HEK293 (cell line): ENCODE results near the gene ZNF536.

Source experiments
- BCL11B ChIP-seq: fragments of 450-650 bp; formaldehyde crosslinking; IDR thresholded peaks from 2 replicates; pipeline ENCODE4 v1.5.1; 2016; ENCODE audit warnings: low read depth, missing biosample characterization, missing genetic modification characterization
- BCL6B ChIP-seq: fragments of 450-650 bp; formaldehyde crosslinking; IDR thresholded peaks from 2 replicates; pipeline ENCODE4 v1.5.1; 2017; ENCODE audit warnings: missing biosample characterization, missing genetic modification characterization
- CTCF ChIP-seq: fragments of 450-650 bp; formaldehyde crosslinking; IDR thresholded peaks from 2 replicates; pipeline ENCODE4 v1.5.1; 2016; ENCODE audit warnings: missing biosample characterization, missing genetic modification characterization
- EGR2 ChIP-seq: fragments of 450-650 bp; formaldehyde crosslinking; IDR thresholded peaks from 2 replicates; pipeline ENCODE4 v1.5.1; 2016; ENCODE audit warnings: low read depth, missing biosample characterization, missing genetic modification characterization
- GLI2 ChIP-seq: fragments of 450-650 bp; formaldehyde crosslinking; IDR thresholded peaks from 2 replicates; pipeline ENCODE4; 2017; ENCODE audit warnings: missing biosample characterization, missing genetic modification characterization, low read depth, borderline replicate concordance
- KLF9 ChIP-seq: fragments of 450-650 bp; formaldehyde crosslinking; IDR thresholded peaks from 2 replicates; pipeline ENCODE4 v1.5.1; 2016; ENCODE audit warnings: missing biosample characterization, missing genetic modification characterization, low read depth
- REPIN1 ChIP-seq: fragments of 450-650 bp; formaldehyde crosslinking; IDR thresholded peaks from 2 replicates; pipeline ENCODE4 v1.5.1; 2017; ENCODE audit warnings: missing biosample characterization, missing genetic modification characterization, low read depth
- SALL2 ChIP-seq: fragments of 450-650 bp; formaldehyde crosslinking; IDR thresholded peaks from 2 replicates; pipeline ENCODE4 v1.5.0; 2017; ENCODE audit warnings: missing biosample characterization, mild to moderate bottlenecking, missing genetic modification characterization, borderline replicate concordance
- YY1 ChIP-seq: fragments of 450-650 bp; formaldehyde crosslinking; IDR thresholded peaks from 2 replicates; pipeline ENCODE4 v1.5.1; 2018; ENCODE audit warnings: missing biosample characterization, missing genetic modification characterization
- YY2 ChIP-seq: fragments of 450-650 bp; formaldehyde crosslinking; IDR thresholded peaks from 2 replicates; pipeline ENCODE4 v1.5.1; 2016; ENCODE audit warnings: missing biosample characterization, missing genetic modification characterization
- ZBTB26 ChIP-seq: fragments of 450-650 bp; formaldehyde crosslinking; optimal IDR thresholded peaks from 2 replicates; pipeline ENCODE3; 2016; ENCODE audit warnings: missing biosample characterization, mild to moderate bottlenecking, missing genetic modification characterization
- ZFP3 ChIP-seq: fragments of 450-650 bp; formaldehyde crosslinking; IDR thresholded peaks from 2 replicates; pipeline ENCODE4 v1.5.1; 2016; ENCODE audit warnings: low read depth, missing biosample characterization, missing genetic modification characterization
- ZNF112 ChIP-seq: fragments of 450-650 bp; formaldehyde crosslinking; IDR thresholded peaks from 2 replicates; pipeline ENCODE4 v1.5.0; 2017; ENCODE audit warnings: missing biosample characterization, missing genetic modification characterization
- ZNF114 ChIP-seq: fragments of 450-650 bp; formaldehyde crosslinking; IDR thresholded peaks from 2 replicates; pipeline ENCODE4 v1.5.0; 2017; ENCODE audit warnings: missing biosample characterization, missing genetic modification characterization
- ZNF132 ChIP-seq: fragments of 450-650 bp; formaldehyde crosslinking; IDR thresholded peaks from 2 replicates; pipeline ENCODE4 v1.5.1; 2017; ENCODE audit warnings: missing biosample characterization, missing genetic modification characterization, borderline replicate concordance
- ZNF140 ChIP-seq: fragments of 450-650 bp; formaldehyde crosslinking; IDR thresholded peaks from 2 replicates; pipeline ENCODE4 v1.5.1; 2016; ENCODE audit warnings: missing biosample characterization, missing genetic modification characterization
- ZNF214 ChIP-seq: fragments of 450-650 bp; formaldehyde crosslinking; IDR thresholded peaks from 2 replicates; pipeline ENCODE4 v1.5.1; 2017; ENCODE audit warnings: missing biosample characterization, mild to moderate bottlenecking, missing genetic modification characterization, borderline replicate concordance
- ZNF221 ChIP-seq: fragments of 450-650 bp; formaldehyde crosslinking; IDR thresholded peaks from 2 replicates; pipeline ENCODE4 v1.5.1; 2017; ENCODE audit warnings: missing biosample characterization, missing genetic modification characterization, borderline replicate concordance
- ZNF24 ChIP-seq: fragments of 450-650 bp; formaldehyde crosslinking; IDR thresholded peaks from 2 replicates; pipeline ENCODE4 v1.5.1; 2016; ENCODE audit warnings: missing biosample characterization, missing genetic modification characterization
- ZNF274 ChIP-seq, 2 experiments: fragments of 200-500 bp in 1 of 2; fragments of 450-650 bp in 1 of 2; sonication (Bioruptor generic) in 1 of 2; formaldehyde crosslinking in 1 of 2; IDR thresholded peaks; 2 replicates each; pipeline versions ENCODE4 v1.5.1 to v1.6.1; 2014 to 2016; ENCODE audit warnings: borderline replicate concordance in 1 of 2, inconsistent platforms in 1 of 2, low read length in 1 of 2, missing biosample characterization in 1 of 2, missing genetic modification characterization in 1 of 2
- ZNF354C ChIP-seq: fragments of 450-650 bp; formaldehyde crosslinking; IDR thresholded peaks from 2 replicates; pipeline ENCODE4 v1.5.1; 2016; ENCODE audit warnings: missing biosample characterization, missing genetic modification characterization, low read depth, borderline replicate concordance
- ZNF501 ChIP-seq: fragments of 450-650 bp; formaldehyde crosslinking; IDR thresholded peaks from 2 replicates; pipeline ENCODE4 v1.5.1; 2016; ENCODE audit warnings: missing biosample characterization, missing genetic modification characterization
- ZNF544 ChIP-seq: fragments of 450-650 bp; formaldehyde crosslinking; IDR thresholded peaks from 2 replicates; pipeline ENCODE4 v1.5.0; 2017; ENCODE audit warnings: missing biosample characterization, missing genetic modification characterization
- ZNF558 ChIP-seq: fragments of 450-650 bp; formaldehyde crosslinking; IDR thresholded peaks from 2 replicates; pipeline ENCODE4 v1.5.1; 2016; ENCODE audit warnings: missing biosample characterization, missing genetic modification characterization
- ZNF585B ChIP-seq: fragments of 450-650 bp; formaldehyde crosslinking; IDR thresholded peaks from 2 replicates; pipeline ENCODE4 v1.5.1; 2016; ENCODE audit warnings: missing biosample characterization, missing genetic modification characterization
- ZNF629 ChIP-seq: fragments of 450-650 bp; formaldehyde crosslinking; IDR thresholded peaks from 2 replicates; pipeline ENCODE4 v1.5.1; 2017; ENCODE audit warnings: missing biosample characterization, missing genetic modification characterization
- ZNF645 ChIP-seq: fragments of 450-650 bp; formaldehyde crosslinking; IDR thresholded peaks from 2 replicates; pipeline ENCODE4; 2016; ENCODE audit warnings: missing biosample characterization, missing genetic modification characterization
- ZNF664 ChIP-seq: fragments of 450-650 bp; formaldehyde crosslinking; IDR thresholded peaks from 2 replicates; pipeline ENCODE4 v1.5.1; 2016; ENCODE audit warnings: missing biosample characterization, missing genetic modification characterization
- ZNF677 ChIP-seq: fragments of 450-650 bp; IDR thresholded peaks from 2 replicates; pipeline ENCODE4 v1.5.0; 2018; ENCODE audit warnings: missing biosample characterization, mild to moderate bottlenecking, missing genetic modification characterization, moderate library complexity
- ZNF704 ChIP-seq: fragments of 450-650 bp; formaldehyde crosslinking; IDR thresholded peaks from 2 replicates; pipeline ENCODE4 v1.5.1; 2016; ENCODE audit warnings: missing biosample characterization, missing genetic modification characterization
- ZNF76 ChIP-seq: fragments of 450-650 bp; formaldehyde crosslinking; IDR thresholded peaks from 2 replicates; pipeline ENCODE4; 2016; ENCODE audit warnings: low read depth, missing biosample characterization, missing genetic modification characterization, borderline replicate concordance
- ZNF830 ChIP-seq: fragments of 450-650 bp; IDR thresholded peaks from 2 replicates; pipeline ENCODE4 v1.5.0; 2018; ENCODE audit warnings: missing biosample characterization, missing genetic modification characterization, low read depth, mild to moderate bottlenecking, moderate library complexity
- ZSCAN4 ChIP-seq: fragments of 450-650 bp; formaldehyde crosslinking; IDR thresholded peaks from 2 replicates; pipeline ENCODE4 v1.5.1; 2017; ENCODE audit warnings: missing biosample characterization, missing genetic modification characterization

The ZNF536 gene

GRCh38 chr19:30338041-30338456 is 34.1 kb upstream of the ZNF536 start (continued):
- TF ChIP-seq YY2 = peak; percentile 79; the same call in 1 of the 2 replicates
- peak; percentile 45; the same call in 1 of the 2 replicates for TF ChIP-seq ZNF354C
- TF ChIP-seq ZNF677 (tag by site-specific recombination) = no peak
- TF ChIP-seq BCL11B = no peak; the same call in 1 of the 2 replicates
- TF ChIP-seq ZNF24 (tag by site-specific recombination) = no peak
- TF ChIP-seq ZNF214 (tag by site-specific recombination) = no peak
- TF ChIP-seq EGR2 (tag by site-specific recombination) = no peak
- no peak for TF ChIP-seq REPIN1 (tag by site-specific recombination)
- peak; percentile 61; the same call in 1 of the 2 replicates for TF ChIP-seq ZNF544 (tag by site-specific recombination)
- no peak for TF ChIP-seq ZNF274 (IDR thresholded peaks at IDR 0.05; ENCODE audit: low read length)
- TF ChIP-seq ZNF274 (tag by site-specific recombination; IDR thresholded peaks at IDR 0.05; ENCODE audit: borderline replicate concordance) = peak; percentile 49; the same call in 1 of the 2 replicates
- TF ChIP-seq ZNF645 (tag by site-specific recombination) = no peak; the same call in 1 of the 2 replicates
- TF ChIP-seq ZNF558 (tag by site-specific recombination) = no peak
- TF ChIP-seq ZNF132 = no peak
- peak; percentile 39; the same call in 1 of the 2 replicates for TF ChIP-seq ZNF629 (tag by site-specific recombination)
- TF ChIP-seq ZNF704 (tag by site-specific recombination) = peak; percentile 75; the same call in 1 of the 2 replicates
- TF ChIP-seq ZNF76 = peak; percentile 31; the same call in 1 of the 2 replicates
- TF ChIP-seq ZNF501 (tag by site-specific recombination) = no peak
- TF ChIP-seq ZNF585B (tag by site-specific recombination) = no peak
- TF ChIP-seq ZNF114 (tag by site-specific recombination) = 0 out of 2 replicates have a peak, but pooled peaks have one; percentile 69
- no peak for TF ChIP-seq ZNF140 (tag by site-specific recombination)
- no peak for TF ChIP-seq ZNF830 (tag by site-specific recombination)
- no peak for TF ChIP-seq GLI2 (tag by site-specific recombination)
- peak; percentile 59; the same call in 1 of the 2 replicates for TF ChIP-seq BCL6B (tag by site-specific recombination)
- TF ChIP-seq CTCF (tag by site-specific recombination) = no peak
- TF ChIP-seq ZSCAN4 (tag by site-specific recombination) = no peak
- TF ChIP-seq YY1 (tag by site-specific recombination) = no peak; the same call in 1 of the 2 replicates
- peak; percentile 54; the same call in 1 of the 2 replicates for TF ChIP-seq ZNF112 (tag by site-specific recombination)
- TF ChIP-seq ZNF664 (tag by site-specific recombination) = no peak
- no peak; the same call in 1 of the 2 replicates for TF ChIP-seq ZFP3 (tag by site-specific recombination)
- TF ChIP-seq KLF9 (tag by site-specific recombination) = no peak
- TF ChIP-seq ZBTB26 (tag by site-specific recombination) = peak; percentile 18
- TF ChIP-seq ZNF221 (tag by site-specific recombination) = no peak
- TF ChIP-seq SALL2 (tag by site-specific recombination) = peak; percentile 96; the same call in 1 of the 2 replicates
